Ammon's horn (tissue), 1 donor: ENCODE measurements around the gene LHX6.

Experiments used
- DNase-seq: peaks from one replicate; pipeline ENCODE4 v3.0.0-alpha.2; 2016; ENCODE audit warnings: low spot score

Gene LHX6

DNA sequence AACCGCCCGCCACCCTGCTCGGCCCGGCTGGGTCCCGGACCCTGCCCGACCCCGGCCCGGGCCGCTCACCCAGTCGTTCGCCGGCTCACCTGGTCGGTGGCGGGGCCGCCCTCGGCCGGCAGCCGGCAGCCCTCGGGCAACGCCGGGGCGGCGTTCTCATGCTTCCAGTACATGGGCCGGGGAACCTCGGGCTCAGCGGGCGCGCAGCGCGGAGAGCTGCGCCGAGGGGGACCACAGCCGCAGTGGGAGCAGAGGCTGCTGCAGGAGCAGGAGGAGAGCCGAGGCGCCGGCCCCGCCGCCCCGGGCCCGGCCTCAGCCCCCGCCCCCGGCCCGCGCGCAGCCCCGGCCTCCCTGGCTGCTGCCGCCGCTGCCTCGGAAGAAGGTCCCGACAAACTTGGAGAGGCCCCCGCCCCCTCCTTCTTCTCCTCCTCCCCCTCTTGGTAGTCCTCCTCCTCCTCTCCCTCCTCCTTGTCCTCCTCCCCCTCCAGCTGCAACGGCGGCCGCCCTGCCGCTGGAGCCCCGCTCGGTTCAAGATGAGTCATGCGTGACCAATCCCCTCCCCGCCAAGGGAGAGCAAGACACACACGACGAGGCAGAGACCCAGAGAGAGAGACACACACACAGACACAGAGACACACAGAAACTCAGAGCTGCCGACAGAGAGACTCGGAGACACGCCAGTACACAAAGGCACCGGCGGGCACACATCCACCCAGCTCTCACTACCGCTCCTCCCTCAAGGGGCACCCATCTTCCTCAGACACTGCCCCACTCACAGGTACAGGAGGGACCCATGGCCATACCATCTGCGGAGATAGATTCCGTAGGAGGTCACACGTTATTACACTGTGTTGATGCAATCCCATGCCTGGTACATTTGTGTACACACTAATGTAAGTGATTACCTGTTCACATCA lies at the start of gene LHX6:
LHX6 (minus strand) TSS at position 390 of the 917 bp plus-strand sequence; CDS start at position 173, 217 bp downstream.
- DNase-seq, result no peak

GRCh38 chr9:122277285-122277897 lies 48.6 kb upstream of the LHX6 start:
- DNase-seq, result no peak

GRCh38 chr9:122276096-122276495 lies 47.3 kb upstream of the LHX6 start:
- DNase-seq, result no peak

- no peak for DNase-seq
Measured at GRCh38 chr9:122274055-122274454, 45.3 kb upstream of the LHX6 start.

DNA sequence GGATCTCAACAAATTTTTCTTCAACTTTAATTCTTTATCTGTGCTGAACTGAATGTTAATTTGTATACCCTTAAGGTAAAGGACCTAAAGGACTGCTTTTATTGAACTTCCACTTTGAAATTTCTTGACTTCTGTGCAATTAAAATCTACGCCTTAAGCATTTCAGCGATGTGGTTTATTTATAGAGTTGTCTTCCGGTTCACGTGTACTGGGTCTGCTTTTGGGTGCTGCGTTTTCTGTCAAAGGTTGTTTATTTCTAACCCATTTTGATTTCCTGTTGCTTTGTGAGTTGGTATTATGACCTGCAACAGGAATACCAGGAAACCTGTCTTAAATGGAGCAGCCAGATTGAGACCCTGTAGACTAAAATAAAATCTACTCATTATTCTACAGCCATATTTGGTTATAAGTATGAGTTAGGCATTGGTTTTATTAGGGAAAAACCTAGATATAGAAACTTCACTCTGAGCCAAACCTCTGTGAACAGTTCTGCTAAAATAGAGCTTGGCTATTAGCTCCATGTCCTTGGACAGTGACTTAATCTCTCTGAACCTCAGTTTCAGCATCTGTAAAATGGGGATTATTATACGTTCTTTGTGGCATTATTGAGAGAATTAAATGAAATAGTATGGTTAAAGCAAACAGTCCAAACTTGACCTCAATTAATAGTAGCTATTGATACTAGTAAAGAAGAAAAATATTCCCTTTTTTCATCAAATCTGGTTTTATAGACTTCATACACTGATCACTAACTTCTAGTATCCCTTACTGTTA lies 39.5 kb upstream of the LHX6 start:
- DNase-seq, result no peak

GRCh38 chr9:122265149-122265915 lies 36.6 kb upstream of the LHX6 start:
- DNase-seq, result peak; percentile 14

GRCh38 chr9:122264360-122265148 lies 35.8 kb upstream of the LHX6 start, which contains the start of the genes MRRF and RBM18:
Gene MRRF (plus strand): TSS chr9:122264882. CDS start chr9:122270892, 6,010 bp downstream.
Gene RBM18 (minus strand): TSS chr9:122264840. CDS start chr9:122261492, 3,348 bp downstream.
- peak; percentile 95 for DNase-seq

DNA sequence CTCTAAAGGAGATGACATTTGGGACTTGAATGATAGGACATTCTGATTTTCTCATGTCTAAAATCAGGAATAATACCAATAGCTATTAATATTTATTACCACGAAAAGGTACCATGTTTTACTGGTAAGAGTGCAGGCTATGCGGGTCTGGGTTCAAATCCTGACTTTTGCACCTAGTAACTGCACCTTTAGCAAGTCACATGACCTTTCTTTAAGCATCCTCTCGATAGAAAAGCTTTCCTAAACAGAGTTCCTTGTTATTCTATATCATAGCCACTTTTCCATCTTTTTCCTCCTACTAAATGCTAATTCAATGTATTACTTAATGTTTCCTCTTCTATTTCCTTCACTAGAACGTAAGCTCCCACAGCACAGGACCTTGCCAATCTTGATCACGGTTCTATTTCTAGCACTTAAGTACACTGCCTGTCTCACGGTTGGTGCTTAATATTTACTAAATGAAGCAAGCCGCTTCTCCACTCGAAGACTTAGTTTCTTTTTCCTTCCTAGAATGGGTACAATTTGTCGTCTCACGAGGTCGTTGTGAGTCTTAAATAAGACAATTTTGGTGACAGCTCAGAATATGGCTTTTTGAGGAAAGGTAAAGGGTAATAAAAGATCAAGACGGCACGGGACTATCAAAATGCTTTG lies 35.1 kb upstream of the LHX6 start:
- DNase-seq, result no peak

- DNase-seq, result no peak
Measured at GRCh38 chr9:122262073-122262472, 33.3 kb upstream of the LHX6 start.

- peak; percentile 6 for DNase-seq
Measured at GRCh38 chr9:122261469-122261881, 32.7 kb upstream of the LHX6 start.

GRCh38 chr9:122258886-122259415 lies 30.2 kb upstream of the LHX6 start:
- no peak for DNase-seq

GRCh38 chr9:122256206-122256605 lies 27.4 kb upstream of the LHX6 start:
- no peak for DNase-seq

DNA sequence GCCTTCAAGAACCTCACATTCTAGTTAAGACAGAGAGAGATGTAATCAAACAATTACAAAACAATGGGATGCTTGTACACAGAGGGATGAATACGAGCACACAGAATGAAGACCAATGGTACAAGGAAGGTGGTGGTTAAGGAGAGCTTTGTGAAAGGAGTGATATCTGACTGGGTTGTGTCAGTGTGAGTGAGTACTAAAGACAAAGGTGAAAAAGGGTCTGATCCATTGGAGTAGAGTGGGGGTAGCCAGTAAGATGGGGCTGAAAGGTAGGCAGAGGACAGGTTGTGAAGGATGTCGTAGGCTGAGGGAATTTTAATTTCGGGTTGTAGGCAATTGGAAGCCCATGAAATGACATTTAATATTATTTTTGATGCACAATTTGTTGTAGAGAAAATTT lies 26.0 kb upstream of the LHX6 start:
- no peak for DNase-seq

GRCh38 chr9:122252796-122253195 lies 24.0 kb upstream of the LHX6 start:
- no peak for DNase-seq

DNA sequence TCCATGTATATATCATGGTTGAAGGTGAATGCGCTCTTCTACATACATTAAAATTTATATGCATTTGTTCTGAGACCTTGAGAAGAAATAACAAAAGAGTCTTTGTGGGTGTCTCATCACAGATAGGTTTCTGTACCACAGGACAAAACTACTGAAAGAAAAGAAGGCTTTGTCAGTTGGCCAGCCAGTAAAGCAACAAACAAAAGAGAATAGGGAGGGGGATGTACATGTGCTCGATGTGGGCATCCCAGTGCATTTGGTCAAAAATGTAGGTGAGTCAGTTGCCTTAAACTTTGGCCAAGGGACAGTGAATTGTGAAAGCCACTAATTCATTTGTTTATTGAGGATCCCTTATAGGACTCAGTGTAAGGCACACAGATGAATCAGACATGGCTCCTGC lies 22.6 kb upstream of the LHX6 start:
- DNase-seq, result peak; percentile 55

GRCh38 chr9:122248448-122248865 lies 19.7 kb upstream of the LHX6 start:
- DNase-seq, result no peak

- no peak for DNase-seq
Measured at GRCh38 chr9:122246666-122247065, 17.9 kb upstream of the LHX6 start.

- DNase-seq, result no peak
Measured at GRCh38 chr9:122244349-122244748, 15.6 kb upstream of the LHX6 start.

- DNase-seq, result peak; percentile 37
Measured at GRCh38 chr9:122239722-122240121, 11.0 kb upstream of the LHX6 start.

- DNase-seq, result peak; percentile 64
Measured at GRCh38 chr9:122236681-122237080, 7.9 kb upstream of the LHX6 start.
